Measurements from ENCODE around the gene SLC9A3.

The SLC9A3 gene

GRCh38 chr5:437281-437771 is 86.9 kb downstream of the SLC9A3 start:
- no peak for DNase-seq (ENCODE audit: extremely low spot score)
- POLR2A ChIA-PET: no interaction called here

GRCh38 chr5:436641-436975 is 87.6 kb downstream of the SLC9A3 start:
- ChIA-PET POLR2A (interaction anchor here (0.6 kb wide), 1 partner anchor 41 kb away, joined by 4 read pairs; no protein-coding TSS in a partner anchor), CTCF (interaction anchor here (1.2 to 10.6 kb wide), 3 partner anchors 9 to 120 kb away, joined by 6 to 96 read pairs (median 9); partner anchors contain the start of gene EXOC3)

More at GRCh38 chr5:437281-437771, 86.9 kb downstream of the SLC9A3 start:
- CTCF ChIA-PET: interaction anchor here (1.2 to 10.6 kb wide), 3 partner anchors 9 to 120 kb away, joined by 6 to 96 read pairs (median 9); partner anchors contain the start of gene EXOC3
- no peak for TF ChIP-seq CTCF (IDR thresholded peaks at IDR 0.05; ENCODE audit: control extremely low read depth, extremely low read depth, low read depth, missing control alignments)

GRCh38 chr5:435961-436640 is 88.1 kb downstream of the SLC9A3 start:
- DNase-seq (ENCODE audit: extremely low spot score): no peak
- POLR2A ChIA-PET: interaction anchor here (0.6 kb wide), 1 partner anchor 41 kb away, joined by 4 read pairs; no protein-coding TSS in a partner anchor
- TF ChIP-seq CTCF (IDR thresholded peaks at IDR 0.05; ENCODE audit: control extremely low read depth, extremely low read depth, low read depth, missing control alignments): peak; percentile 6
- CTCF ChIA-PET: interaction anchor here (1.3 to 10.6 kb wide), 4 partner anchors 10 to 119 kb away, joined by 3 to 123 read pairs (median 51); partner anchors contain the start of gene EXOC3

More at GRCh38 chr5:436641-436975, 87.6 kb downstream of the SLC9A3 start:
- TF ChIP-seq CTCF (IDR thresholded peaks at IDR 0.05; ENCODE audit: control extremely low read depth, extremely low read depth, low read depth, missing control alignments): no peak
- no peak for DNase-seq (ENCODE audit: extremely low spot score)

- ChIA-PET CTCF (interaction anchor here (1.3 to 10.6 kb wide), 4 partner anchors 11 to 118 kb away, joined by 3 to 123 read pairs (median 50); partner anchors contain the start of gene EXOC3), POLR2A (no interaction called here)
- TF ChIP-seq CTCF (IDR thresholded peaks at IDR 0.05; ENCODE audit: control extremely low read depth, extremely low read depth, low read depth, missing control alignments): no peak
- DNase-seq (ENCODE audit: extremely low spot score): no peak
Observed at GRCh38 chr5:435156-435790, 89.0 kb downstream of the SLC9A3 start.

- no peak for DNase-seq (ENCODE audit: extremely low spot score)
- no peak for TF ChIP-seq CTCF (IDR thresholded peaks at IDR 0.05; ENCODE audit: control extremely low read depth, extremely low read depth, low read depth, missing control alignments)
- ChIA-PET CTCF (interaction anchor here (1.0 to 10.6 kb wide), 5 partner anchors 10 to 118 kb away, joined by 3 to 123 read pairs (median 4); partner anchors contain the start of gene EXOC3), POLR2A (interaction anchor here (0.6 kb wide), 1 partner anchor 137 kb away, joined by 3 read pairs; no protein-coding TSS in a partner anchor)
Observed at GRCh38 chr5:434443-435146, 89.7 kb downstream of the SLC9A3 start.

GRCh38 chr5:433836-434235 is 90.4 kb downstream of the SLC9A3 start:
- no peak for TF ChIP-seq CTCF (IDR thresholded peaks at IDR 0.05; ENCODE audit: control extremely low read depth, extremely low read depth, low read depth, missing control alignments)
- CTCF ChIA-PET: interaction anchor here (1.0 to 10.6 kb wide), 4 partner anchors 10 to 117 kb away, joined by 3 to 123 read pairs (median 50); partner anchors contain the start of gene EXOC3
- no peak for DNase-seq (ENCODE audit: extremely low spot score)
- POLR2A ChIA-PET: interaction anchor here (0.6 kb wide), 1 partner anchor 138 kb away, joined by 3 read pairs; no protein-coding TSS in a partner anchor
